SH-SY5Y (cell line): ENCODE data around the gene FLRT1.

ENCODE experiments used
- GATA2 ChIP-seq: IDR thresholded peaks from 2 replicates; pipeline ENCODE4 v1.6.1; 2011; ENCODE audit warnings: mild to moderate bottlenecking, low read depth, low read length
- GATA3 ChIP-seq: IDR thresholded peaks from 2 replicates; pipeline ENCODE4 v1.6.1; 2011; ENCODE audit warnings: low read depth, mild to moderate bottlenecking, low read length, moderate library complexity

DNA sequence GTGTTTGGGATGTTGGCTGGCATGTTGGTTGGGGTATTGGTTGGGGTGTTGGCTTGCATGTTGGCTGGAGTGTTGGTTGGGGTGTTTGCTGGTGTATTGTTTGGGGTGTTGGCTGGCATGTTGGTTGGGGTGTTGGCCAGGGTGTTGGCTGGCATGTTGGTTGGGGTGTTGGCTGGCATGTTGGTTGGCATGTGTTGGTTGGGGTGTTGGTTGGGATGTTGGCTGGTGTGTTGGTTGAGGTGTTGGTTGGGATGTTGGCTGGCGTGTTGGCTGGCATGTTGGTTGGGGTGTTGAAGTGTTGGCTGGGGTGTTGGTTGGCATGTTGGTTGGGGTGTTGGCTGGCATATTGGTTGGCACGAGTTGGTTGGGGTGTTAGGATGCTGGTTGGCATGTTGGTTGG lies 24.9 kb upstream of the FLRT1 start:
- no peak for TF ChIP-seq GATA2
- no peak for TF ChIP-seq GATA3
